T-helper 2 cell (primary cell): ENCODE measurements around the gene CGB1.

Experiments
- DNase-seq, 5 experiments: peaks; one replicate each; pipeline versions ENCODE4 v3.0.0 to v3.0.0-alpha.2; 2012 to 2022

Gene CGB1

DNA sequence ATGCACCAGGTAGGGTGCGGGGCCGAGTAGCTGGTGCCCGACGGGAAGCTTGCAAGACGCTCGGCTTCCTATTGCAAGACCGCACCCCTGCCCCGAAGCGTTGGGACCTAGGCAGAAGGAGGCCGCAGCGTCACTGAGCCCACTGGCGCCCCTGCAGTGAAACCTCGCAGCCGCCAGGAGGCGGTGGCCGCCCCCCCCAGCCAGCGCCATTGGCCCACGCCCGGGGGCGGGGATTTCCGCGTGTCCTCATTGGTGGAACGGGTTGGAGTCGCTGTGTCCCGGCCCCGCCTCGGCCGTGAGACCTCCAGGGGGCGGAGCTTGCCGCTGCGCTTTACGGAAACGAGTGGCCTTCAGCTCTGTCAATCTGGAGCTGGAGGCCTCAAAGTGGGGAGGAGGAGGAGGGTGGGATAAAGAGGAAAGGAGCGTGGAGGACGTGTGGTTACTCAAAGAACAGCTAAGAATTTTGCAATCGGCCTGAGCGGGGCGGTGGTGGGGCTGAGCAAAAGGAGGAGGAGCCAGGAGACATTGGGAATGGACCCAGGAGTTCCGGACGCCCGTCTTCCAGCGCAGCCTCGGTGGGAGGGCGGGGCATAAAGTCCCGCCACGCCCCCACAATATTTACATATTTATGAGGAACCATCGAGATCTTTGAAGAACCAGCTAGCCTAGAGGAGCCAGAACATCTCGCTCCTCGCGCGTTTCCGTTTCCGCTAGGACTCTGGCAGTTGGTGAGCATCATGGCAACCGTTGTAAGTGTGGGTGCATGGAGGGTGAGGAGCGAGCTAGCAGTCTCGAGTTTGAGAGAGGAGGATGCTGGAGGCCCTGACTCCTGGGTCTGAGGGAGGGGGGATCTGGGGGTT, 43.3 kb downstream of the CGB1 start, which contains the start of the genes GYS1 and RUVBL2:
Gene GYS1 (minus strand): TSS at position 135 of the 860 bp plus-strand sequence. CDS start 197 bp downstream, outside the sequence.
Gene RUVBL2 (plus strand): TSS at position 713 of the 860 bp plus-strand sequence. CDS start 25 bp downstream, at position 738.
- peak; percentile 98 to 100 (median 99) for DNase-seq

DNA sequence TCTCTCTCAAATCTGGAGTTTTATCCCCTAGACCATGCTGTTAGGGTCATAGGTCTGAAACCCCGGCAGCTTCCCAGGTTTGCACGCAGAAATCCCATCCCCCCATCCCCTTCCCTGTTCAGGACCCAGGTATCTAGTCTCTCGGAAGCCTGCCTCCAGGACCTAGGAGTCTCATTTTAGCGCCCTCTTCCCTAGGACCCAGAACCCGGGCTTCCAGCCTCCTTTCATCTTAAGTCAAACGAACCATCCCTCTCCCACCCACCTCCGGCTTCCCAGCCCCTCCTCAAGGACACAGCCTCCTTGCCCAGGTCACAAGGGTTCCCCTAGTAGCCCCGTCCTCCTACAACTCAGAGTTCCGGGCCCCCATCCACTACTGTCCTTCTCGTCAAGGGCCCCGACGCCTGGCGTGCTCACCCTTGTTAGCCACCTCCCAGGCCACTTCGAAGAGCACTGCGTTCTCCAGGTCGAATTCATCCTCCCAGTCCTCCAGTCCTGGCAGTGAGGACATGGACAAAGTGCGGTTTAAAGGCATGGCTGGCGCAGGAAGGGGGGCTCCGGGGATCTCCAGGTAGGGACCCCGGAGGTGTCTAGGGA, 44.0 kb downstream of the CGB1 start:
- peak in 1 of 5 experiments; percentile 36 for DNase-seq

DNA sequence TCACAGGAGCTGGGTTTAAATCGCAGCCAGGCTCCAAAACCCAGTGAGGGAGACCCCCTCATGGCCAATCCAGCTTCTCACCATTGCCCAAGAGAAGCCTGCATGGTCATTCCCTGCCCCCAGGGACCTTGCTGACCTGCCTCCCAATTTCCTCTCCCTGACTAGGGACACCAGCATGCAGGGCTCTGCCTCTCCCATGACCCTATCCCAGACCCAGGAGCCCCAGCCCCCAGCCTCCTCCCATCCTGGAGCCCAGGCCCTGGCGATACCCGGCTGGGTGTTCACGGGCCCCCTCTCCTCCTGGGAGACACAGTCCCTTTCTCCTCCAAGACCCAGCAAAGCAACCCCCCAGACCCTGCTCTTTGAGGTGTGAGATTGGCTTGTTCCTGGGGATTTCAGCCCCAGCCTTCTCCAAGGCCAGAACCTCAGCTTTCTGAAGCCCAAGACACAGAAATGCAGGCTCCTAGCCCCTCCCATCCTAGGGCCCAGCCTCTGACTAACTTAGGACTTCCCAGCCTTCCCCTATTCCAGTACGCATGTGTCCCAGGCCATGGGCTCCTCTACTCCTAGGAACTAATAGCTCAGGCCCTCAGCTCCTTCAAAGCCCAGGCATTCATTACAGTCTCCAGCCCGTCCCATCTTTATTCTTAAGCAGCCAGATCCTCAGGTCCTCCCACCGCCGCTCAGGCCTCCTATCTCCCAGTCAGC, 44.7 kb downstream of the CGB1 start:
- DNase-seq, result no peak

DNA sequence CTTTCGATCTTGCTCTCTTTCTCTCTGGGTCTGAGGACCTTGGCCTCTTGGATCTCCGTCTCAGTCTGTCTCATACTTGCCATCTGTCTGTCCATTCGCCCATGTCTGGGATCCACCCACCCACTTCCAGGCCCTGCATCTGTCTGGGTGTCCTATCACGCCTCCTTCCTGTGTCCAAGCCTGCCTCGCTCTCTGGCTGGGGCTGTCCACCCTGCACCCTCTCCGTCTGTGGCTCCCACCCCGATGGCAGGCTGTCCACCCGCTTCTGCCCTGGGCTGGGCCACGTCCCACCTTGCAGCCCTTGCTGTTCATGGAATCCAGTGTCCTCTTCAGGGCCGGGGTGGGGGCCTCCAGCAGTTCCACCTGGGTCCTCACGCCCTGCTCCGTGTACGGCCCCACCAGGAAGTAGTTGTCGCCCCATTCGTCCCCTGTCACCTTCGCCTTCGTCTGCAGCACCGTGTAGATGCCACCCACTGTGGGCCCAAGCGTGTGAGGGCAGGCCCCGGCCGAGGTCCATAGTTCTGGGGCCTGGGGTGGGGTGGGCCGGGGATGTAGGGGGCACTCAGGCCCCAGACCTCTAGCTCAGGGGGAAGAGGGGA, 45.6 kb downstream of the CGB1 start:
- no peak for DNase-seq

DNA sequence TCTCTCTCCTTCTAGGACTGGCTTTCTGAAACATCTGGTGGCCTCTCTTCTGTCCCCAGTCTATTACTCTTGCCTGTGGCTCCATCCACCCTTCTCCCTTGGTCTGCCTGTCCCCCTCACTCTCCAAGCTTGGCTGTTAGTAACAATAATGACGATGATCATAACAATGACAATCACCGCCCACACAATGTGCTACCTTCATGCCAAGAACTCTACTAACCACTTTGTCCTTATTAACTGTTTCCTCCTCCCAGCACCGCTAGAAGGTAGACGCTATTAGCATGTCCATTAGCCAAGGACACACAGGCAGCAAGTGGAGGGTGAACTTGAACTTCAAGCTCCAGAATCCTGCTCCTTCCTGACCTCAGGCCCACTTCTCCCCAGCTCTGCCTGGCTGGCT, 46.3 kb downstream of the CGB1 start:
- no peak for DNase-seq

GRCh38 chr19:48989701-48990291, 46.9 kb downstream of the CGB1 start:
- DNase-seq, result no peak

DNA sequence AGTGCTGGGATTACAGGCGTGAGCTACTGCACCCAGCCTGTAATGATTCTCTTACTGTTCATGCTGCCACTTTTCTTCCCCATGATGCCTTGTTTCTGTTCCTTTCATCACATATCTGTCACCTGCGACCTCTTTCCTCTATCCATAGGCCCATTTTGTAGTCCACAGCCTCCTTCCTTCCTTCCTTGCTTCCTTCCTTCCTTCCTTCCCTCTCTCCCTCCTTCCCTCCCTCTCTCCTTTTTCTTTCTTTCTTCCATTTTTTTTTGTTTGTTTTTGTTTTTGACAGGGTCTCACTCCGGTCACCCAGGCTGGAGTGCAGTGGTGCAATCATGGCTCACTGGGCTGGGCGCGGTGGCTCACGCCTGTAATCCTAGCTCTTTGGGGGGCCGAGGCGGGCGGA, 47.8 kb downstream of the CGB1 start:
- no peak for DNase-seq

DNA sequence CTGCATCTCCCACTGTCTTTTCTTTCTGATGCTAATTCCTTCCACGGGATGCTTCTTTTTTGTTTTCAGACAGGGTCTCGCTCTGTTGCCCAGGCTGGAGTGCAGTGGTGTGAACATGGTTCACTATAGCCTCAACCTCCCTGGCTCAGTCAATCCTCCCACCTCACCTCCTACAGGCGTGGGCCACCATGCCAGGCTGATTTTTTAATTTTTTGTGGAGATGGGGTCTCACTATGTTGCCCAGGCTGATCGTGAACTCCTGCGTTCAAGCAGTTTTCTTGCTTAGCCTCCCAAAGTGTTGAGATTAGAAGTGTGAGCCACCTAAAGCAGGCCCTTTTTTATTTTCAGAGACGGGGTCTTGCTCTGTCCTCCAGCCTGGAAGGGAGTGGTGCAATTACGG, 48.4 kb downstream of the CGB1 start:
- no peak for DNase-seq

DNA sequence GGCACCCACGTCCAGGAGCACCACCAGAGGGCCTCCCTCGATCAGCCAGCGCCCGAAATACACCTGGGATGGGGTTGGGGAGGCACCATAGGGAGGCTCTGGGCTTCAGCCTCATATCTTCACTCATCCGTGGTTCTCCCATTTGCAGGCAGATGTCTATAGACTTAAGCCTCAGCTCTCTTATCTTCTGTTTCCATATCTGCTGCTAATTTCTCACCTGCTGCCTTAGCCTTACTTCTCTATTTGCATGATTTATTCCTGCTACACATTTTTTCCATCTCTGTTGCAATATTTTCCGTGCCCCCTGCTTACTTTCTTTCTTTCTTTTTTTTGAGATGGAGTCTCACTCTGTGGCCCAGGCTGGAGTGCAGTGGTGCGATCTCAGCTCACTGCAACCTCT, 49.4 kb downstream of the CGB1 start:
- no peak for DNase-seq

- DNase-seq, result no peak
Observed at GRCh38 chr19:48986211-48986610, 50.5 kb downstream of the CGB1 start.

- no peak for DNase-seq
Observed at GRCh38 chr19:48985711-48986110, 51.0 kb downstream of the CGB1 start.
